ENCODE results near the gene TTC31.
A peak's percentile ranks its signal among the peaks of the same experiment; 100 is the strongest.
"Not testable (repeated sequence)": the region's sequence is repeated elsewhere in the genome, so short reads cannot be mapped to it uniquely, and the experiment has no call there.

The TTC31 gene

GRCh38 chr2:74482801-74483674 is at the start of gene TTC31, which contains the start of gene CCDC142:
TTC31 (plus strand) TSS chr2:74483081; CDS start chr2:74483096, 15 bp downstream.
CCDC142 (minus strand) TSS chr2:74482998; CDS start chr2:74482837, 161 bp downstream.
- peak; percentile 79 for DNase-seq (ENCODE audit: low spot score)

- DNase-seq (ENCODE audit: low spot score), result no peak
Measured at GRCh38 chr2:74436111-74436805, 46.6 kb upstream of the TTC31 start.

DNA sequence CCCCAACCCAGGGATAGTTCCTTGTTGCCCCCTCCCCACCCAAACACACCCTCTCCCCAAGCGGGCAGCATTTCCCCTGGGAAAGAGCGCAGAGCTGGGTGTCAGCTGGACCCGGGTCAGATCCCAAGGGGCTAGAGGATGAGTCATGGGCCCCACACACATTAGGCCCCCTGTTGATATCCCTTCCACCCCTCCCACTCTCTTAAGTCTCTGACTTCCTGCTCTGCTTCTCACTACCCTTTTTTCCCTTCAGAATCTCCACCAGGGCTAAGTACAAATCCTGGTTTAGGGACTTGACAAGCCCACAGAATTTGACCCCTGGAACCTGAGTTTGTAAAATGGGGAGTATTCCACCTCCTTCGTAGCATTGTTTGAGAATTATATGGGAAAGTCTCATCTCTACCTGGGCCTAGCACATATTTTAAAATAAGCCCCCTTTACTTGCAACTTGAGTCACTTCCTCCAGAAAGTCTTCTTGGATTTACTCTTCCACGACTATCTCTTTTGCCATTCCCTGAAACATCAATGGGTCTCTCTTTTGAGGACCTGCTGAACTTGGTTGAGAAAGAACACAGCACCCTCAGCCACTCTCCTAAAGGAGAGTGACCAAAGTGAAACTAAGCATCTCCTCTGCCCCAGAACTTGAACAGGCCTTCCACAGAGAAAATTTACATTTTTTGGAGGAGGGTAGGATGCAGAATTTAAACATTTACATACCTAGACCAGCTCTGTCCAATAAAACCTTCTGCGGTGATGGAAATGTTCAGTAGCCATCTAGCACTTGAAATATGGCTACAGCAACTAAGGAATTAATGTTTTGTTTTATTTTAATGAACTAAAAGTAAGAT is 45.8 kb upstream of the TTC31 start:
- DNase-seq (ENCODE audit: low spot score), result no peak

DNA sequence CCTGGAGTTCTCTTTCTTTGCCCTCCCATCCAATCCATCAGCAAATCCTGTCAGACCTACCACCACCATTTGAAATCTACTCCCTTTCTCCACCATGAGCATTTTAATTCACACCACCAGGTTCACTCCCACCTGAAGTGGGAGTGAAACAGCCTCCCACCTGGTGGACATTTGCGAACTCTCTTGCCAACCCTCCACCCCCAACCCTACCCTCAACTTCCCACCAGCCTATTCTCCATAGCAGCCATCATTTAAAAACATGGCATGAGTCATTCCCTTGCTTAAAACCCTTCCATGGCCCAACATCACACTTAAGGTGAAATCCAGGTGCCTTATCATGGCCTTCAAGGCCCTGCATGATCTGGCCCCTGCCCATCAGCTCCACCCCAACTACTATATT is 44.6 kb upstream of the TTC31 start:
- DNase-seq (ENCODE audit: low spot score), result no peak

DNA sequence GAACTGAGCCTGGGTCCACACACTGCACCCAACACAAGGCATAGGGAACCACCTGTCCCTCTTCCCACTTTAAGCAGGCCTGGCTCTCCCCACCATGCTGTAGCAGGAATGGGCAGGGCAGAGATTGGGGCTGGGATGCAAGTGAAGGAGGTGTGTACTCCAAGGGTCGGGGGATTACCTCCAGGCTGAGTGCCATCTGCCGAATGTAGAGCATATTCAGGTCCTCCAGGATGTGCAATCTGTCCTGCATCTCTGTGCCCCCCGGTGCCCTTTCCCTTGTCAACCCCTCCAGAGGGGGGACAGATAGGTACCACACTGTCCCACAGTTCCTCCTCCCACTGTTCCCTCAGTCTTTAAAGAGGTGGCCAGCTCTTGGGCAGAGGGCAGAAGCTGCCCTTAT is 43.5 kb upstream of the TTC31 start:
- DNase-seq (ENCODE audit: low spot score), result no peak

GRCh38 chr2:74439803-74440377 is 43.0 kb upstream of the TTC31 start:
- no peak for DNase-seq (ENCODE audit: low spot score)

DNA sequence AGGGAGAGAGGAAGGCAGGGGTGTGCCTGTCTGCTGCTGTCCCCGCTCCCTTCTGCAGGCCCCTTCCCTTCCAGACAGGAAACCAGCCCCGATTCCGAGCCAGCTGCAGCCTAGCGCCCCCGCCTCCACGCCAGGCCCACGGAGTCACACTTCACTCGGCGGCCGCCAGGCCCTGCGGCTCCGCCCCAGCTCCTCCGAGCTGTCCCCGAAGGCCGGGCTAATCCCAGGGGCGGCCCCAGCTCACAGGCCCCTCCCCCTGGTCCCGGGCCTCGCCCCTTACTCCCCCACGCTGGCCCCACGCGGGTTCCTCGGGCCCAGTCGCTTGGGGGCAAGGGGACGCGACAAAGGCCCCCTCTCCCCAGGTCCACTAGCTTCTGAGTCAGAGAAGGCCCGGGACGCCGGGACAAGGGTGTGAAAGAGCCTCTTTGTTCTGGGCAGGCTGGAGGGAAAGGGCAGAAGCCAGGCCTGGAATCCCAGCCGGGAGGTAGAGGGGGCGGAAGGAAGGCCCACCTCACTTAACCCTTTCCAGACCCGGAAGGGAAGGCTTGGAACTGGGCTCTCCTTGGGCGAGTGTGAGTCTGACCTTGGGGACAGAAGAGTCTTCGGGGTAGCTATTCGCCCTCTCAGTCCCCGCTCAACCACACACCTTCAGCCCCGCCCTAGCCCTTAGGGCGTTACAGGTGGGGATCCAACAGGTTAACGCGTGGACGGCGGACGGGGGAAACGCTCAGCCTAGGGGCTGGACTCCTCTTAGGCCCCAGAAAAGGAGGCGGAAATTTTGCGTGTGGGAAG is 42.3 kb upstream of the TTC31 start:
- peak; percentile 96 for DNase-seq (ENCODE audit: low spot score)

- no peak for DNase-seq (ENCODE audit: low spot score)
Measured at GRCh38 chr2:74441170-74441689, 41.7 kb upstream of the TTC31 start.

DNA sequence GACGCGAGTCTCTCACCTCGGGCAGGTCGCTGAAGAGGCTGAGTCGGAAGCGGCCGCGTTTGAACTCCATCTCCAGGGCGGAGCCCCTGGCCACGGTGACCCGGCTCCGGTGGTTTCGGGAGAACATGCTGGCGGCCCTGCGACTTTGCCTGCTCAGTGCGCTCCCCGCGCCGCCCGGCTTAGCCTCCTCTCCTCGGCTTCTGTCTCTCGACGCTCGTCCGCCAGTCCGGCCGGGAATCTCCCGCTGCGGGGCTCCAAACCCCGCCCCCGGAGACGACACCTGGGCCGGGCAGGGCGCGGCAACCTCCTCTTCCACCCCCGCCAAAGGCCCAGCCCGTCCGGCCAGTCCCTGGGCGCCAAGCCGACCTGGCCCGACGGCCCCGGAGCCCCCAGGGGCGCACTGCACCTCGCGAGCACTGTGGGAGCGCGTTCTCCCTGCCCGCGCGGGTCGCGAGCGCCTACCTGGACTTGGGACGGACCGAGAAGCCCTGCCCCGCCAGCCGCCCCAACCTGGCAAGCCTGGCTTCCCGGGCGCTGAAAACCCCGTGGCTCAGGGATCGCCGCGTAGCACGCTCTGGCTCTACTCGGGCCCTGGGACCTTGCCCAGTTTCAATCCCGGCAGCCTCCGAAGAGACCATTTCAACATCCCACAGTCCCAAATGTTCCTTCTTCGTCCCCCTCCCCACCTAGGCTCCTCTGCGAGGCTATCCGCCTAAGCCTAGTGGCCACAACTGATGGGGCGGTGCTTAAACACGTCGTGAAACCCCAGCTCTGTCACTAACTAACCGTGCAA is 41.0 kb upstream of the TTC31 start, which contains the start of gene RTKN:
Gene RTKN, minus strand, starts transcription at position 248 of the 793 bp plus-strand sequence. Its CDS starts 121 bp downstream, at position 127.
- peak; percentile 86 for DNase-seq (ENCODE audit: low spot score)

- not testable (repeated sequence) for DNase-seq (ENCODE audit: low spot score)
Measured at GRCh38 chr2:74442483-74443297, 40.2 kb upstream of the TTC31 start.

DNA sequence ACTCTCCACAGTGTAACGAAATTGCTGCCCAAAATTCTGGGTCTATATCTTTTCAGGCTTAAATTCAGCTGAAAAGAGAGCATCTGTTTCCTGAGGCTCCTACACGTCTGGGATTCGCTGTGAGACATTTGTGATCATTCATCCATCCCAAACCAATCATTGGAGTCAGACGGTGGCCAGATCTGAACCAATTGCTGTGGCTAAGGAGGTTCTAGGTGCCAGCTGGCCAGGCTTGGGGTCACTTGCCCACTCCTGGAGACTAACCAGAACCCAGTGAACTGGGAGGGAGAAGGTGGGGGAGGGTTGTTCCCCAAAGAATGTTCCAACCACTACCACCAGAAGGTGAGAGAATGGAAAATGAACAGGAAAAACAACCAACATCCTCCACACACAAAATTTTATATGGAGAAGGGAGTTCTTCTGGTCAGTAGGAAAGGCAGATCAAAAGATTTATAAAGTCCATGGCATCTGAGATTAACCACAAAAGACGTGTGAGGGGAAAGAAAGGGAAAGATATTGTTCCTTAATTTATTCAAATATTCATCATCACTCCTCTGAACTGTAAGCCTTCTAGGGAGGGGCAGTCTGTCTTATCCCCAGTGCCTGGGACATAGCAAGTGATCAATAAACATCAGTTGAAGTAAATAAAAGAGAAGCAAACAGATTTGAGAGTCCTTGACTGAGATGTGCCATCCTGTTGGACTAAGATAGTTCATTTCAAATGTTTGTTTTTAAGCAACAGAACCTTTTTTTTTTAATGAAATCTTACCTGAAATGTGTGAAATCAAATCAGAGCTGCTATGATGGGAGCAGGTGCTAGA is 38.2 kb upstream of the TTC31 start:
- no peak for DNase-seq (ENCODE audit: low spot score)

DNA sequence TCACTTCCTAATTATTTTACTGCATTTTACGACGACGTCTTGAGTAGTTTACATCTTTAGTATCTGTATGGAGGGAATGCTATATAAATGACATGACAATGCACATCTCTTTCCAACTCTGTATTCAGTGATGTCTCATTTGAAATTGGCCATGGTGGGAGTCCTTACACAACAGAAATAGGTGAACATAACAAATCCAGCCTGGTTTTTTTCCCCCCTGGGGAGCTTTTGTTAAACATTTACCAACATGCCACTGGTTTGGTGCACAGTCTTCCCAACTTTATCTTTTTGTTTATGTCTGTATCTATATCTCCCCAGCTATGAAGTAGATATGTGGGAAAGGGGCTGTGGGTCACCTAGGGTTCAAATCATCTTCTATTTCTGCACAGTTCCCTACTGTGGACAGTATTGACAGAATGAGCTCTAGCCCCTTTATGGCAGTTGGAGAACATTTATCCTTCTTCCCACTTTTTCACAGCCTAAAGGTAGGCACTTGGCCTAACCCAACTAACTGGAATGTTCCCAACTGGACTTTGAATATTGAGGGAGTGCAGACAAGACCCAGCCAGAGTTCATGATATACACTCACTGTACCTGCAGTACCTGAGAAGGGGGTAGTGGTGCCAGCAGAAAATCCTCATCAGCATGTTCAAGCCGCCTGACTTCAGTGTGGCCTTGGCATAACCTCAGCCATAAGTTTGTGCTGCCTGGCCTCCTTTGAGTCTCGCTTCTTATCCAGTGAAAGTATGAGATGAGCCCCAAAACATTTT is 35.5 kb upstream of the TTC31 start:
- no peak for DNase-seq (ENCODE audit: low spot score)

DNA sequence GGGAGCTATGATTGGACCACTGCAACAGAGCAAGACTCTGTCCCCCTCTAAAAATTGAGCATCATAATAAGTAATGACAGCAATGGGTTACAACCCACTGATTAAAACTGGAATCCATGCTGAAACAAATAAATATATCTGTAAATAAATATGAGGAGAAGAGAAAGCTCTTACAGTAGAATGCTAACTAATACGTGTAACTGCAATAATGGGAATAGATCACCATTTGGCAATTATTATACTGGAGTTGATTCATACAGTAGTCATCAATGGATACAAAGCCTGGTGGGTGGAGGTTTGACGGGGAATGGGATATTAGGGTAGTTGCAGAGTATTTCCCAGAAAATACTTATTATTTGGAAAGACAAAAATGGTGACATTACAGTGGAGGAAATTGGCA is 34.1 kb upstream of the TTC31 start:
- DNase-seq (ENCODE audit: low spot score), result no peak

GRCh38 chr2:74450570-74451190 is 32.2 kb upstream of the TTC31 start:
- no peak for DNase-seq (ENCODE audit: low spot score)

GRCh38 chr2:74454654-74455511 is 28.0 kb upstream of the TTC31 start, which contains the start of gene INO80B:
INO80B (plus strand) TSS chr2:74455087; CDS start chr2:74455117, 30 bp downstream.
- peak; percentile 68 for DNase-seq (ENCODE audit: low spot score)

DNA sequence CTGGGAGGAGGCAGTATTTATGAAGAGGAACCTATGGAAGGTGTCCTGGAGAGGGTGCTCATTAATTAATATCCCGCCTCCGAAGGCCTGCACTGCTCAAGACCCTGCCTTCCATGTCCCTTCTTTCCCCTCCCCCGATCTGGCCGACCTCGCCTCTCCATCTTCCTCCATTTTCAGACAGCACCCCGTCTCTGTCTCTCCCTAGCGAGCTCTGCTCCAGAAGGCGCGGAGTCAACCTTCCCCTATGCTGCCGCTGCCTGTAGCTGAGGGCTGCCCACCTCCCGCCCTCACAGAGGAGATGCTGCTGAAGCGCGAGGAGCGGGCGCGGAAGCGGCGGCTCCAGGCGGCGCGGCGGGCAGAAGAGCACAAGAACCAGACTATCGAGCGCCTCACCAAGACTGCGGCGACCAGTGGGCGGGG is 25.7 kb upstream of the TTC31 start:
- no peak for DNase-seq (ENCODE audit: low spot score)
